Astrocyte (in vitro differentiated cells and primary cell): ENCODE data around the gene CKAP4. TPM values are rescaled to one million over a fixed set of nuclear protein-coding genes. Genes with fewer than 3 reads are reported as not detected.
A peak's percentile ranks its signal among the peaks of the same experiment; 100 is the strongest.

Experiments
- DNase-seq: peaks from one replicate; pipeline ENCODE4 v3.0.0-alpha.2; 2010; ENCODE audit warnings: low read depth
- FAIRE-seq: peaks from 2 replicates; lab custom pipeline; 2011; peaks lifted over from hg19 to GRCh38; lab: Jason Lieb, UNC
- H2AFZ ChIP-seq: 2 replicates; pipeline ENCODE4 v1.6.0; 2012; ENCODE audit warnings: low read depth, low read length, inconsistent platforms
- H3K27ac ChIP-seq: 2 replicates; pipeline ENCODE4 v1.5.1; 2011; ENCODE audit warnings: low read depth, low read length, inconsistent platforms
- H3K27me3 ChIP-seq: 2 replicates; pipeline ENCODE4 v1.6.0; 2011; ENCODE audit warnings: low read length, inconsistent platforms; ENCODE audit not compliant: insufficient read depth
- H3K36me3 ChIP-seq: 2 replicates; pipeline ENCODE4 v1.5.1; 2011; ENCODE audit warnings: low read length, inconsistent platforms; ENCODE audit not compliant: insufficient read depth
- H3K4me1 ChIP-seq: 2 replicates; pipeline ENCODE4 v1.5.1; 2011; ENCODE audit warnings: low read length, inconsistent platforms; ENCODE audit not compliant: insufficient read depth
- H3K4me2 ChIP-seq: 2 replicates; pipeline ENCODE4 v1.6.0; 2012; ENCODE audit warnings: low read length, inconsistent platforms
- H3K4me3 ChIP-seq: 2 replicates; pipeline ENCODE4 v1.5.1; 2011; ENCODE audit warnings: low read depth, mild to moderate bottlenecking, low read length, inconsistent platforms; ENCODE audit not compliant: insufficient read depth
- H3K79me2 ChIP-seq: 2 replicates; pipeline ENCODE4 v1.6.0; 2012; ENCODE audit warnings: mild to moderate bottlenecking, low read length, inconsistent platforms; ENCODE audit not compliant: insufficient read depth
- H3K9ac ChIP-seq: 2 replicates; pipeline ENCODE4 v1.6.0; 2012; ENCODE audit warnings: mild to moderate bottlenecking, low read length, inconsistent platforms
- H3K9me3 ChIP-seq: 2 replicates; pipeline ENCODE4 v1.5.1; 2012; ENCODE audit warnings: low read depth, mild to moderate bottlenecking, low read length, inconsistent platforms; ENCODE audit not compliant: insufficient read depth
- H4K20me1 ChIP-seq: 2 replicates; pipeline ENCODE4 v1.6.0; 2012; ENCODE audit warnings: low read length, inconsistent platforms; ENCODE audit not compliant: insufficient read depth
- H3K27ac Mint-ChIP-seq: one replicate; pipeline ENCODE4 v1.8.0; 2021; ENCODE audit warnings: mild to moderate bottlenecking, mixed read lengths; ENCODE audit not compliant: unreplicated experiment
- H3K27me3 Mint-ChIP-seq: one replicate; pipeline ENCODE4 v1.8.0; 2021; ENCODE audit warnings: low read depth, mixed read lengths; ENCODE audit not compliant: unreplicated experiment
- H3K36me3 Mint-ChIP-seq: one replicate; pipeline ENCODE4 v1.8.0; 2021; ENCODE audit warnings: low read depth, mixed read lengths; ENCODE audit not compliant: unreplicated experiment
- H3K4me1 Mint-ChIP-seq: one replicate; pipeline ENCODE4 v1.8.0; 2021; ENCODE audit warnings: low read depth, mixed read lengths; ENCODE audit not compliant: unreplicated experiment
- H3K4me3 Mint-ChIP-seq: one replicate; pipeline ENCODE4 v1.8.0; 2021; ENCODE audit warnings: mild to moderate bottlenecking, moderate library complexity, mixed read lengths; ENCODE audit not compliant: unreplicated experiment
- H3K9me3 Mint-ChIP-seq: one replicate; pipeline ENCODE4 v1.8.0; 2021; ENCODE audit warnings: mild to moderate bottlenecking, mixed read lengths; ENCODE audit not compliant: unreplicated experiment
- EZH2 ChIP-seq: IDR thresholded peaks from 2 replicates; pipeline ENCODE4 v1.6.1; 2012; ENCODE audit warnings: mild to moderate bottlenecking, low read length, inconsistent platforms; ENCODE audit not compliant: insufficient read depth
- total RNA-seq: library from RNA; stranded (reverse); gene quantifications from 2 replicates; pipeline ENCODE4 v1.2.1, GENCODE V29; 2021
- TF ChIP-seq, protein P1 (sequence below): IDR thresholded peaks from 2 replicates; pipeline ENCODE4 v1.5.1; 2011; ENCODE audit warnings: low read depth, mild to moderate bottlenecking, inconsistent platforms, low read length, moderate library complexity; ENCODE audit not compliant: insufficient read depth

The CKAP4 gene
- total RNA-seq, 1 donor from 2014 or later = 324 TPM

GRCh38 chr12:106238146-106238545 is 9.7 kb downstream of the CKAP4 start:
- H3K9ac ChIP-seq = no peak overlapping the region
- H3K27me3 ChIP-seq = no peaks in the 10 kb centered on the region
- no peaks in the 10 kb centered on the region for H3K27me3 Mint-ChIP-seq
- H3K4me1 Mint-ChIP-seq = peaks cover 7% of the 10 kb centered on the region
- no peak overlapping the region for H3K27ac ChIP-seq
- no peak overlapping the region for H3K4me3 Mint-ChIP-seq
- DNase-seq (no peak), FAIRE-seq (no peak)
- H3K36me3 Mint-ChIP-seq = peaks cover 33% of the 10 kb centered on the region
- no peak overlapping the region for H2AFZ ChIP-seq
- no peak overlapping the region for H3K4me2 ChIP-seq
- TF ChIP-seq, protein P1, sequence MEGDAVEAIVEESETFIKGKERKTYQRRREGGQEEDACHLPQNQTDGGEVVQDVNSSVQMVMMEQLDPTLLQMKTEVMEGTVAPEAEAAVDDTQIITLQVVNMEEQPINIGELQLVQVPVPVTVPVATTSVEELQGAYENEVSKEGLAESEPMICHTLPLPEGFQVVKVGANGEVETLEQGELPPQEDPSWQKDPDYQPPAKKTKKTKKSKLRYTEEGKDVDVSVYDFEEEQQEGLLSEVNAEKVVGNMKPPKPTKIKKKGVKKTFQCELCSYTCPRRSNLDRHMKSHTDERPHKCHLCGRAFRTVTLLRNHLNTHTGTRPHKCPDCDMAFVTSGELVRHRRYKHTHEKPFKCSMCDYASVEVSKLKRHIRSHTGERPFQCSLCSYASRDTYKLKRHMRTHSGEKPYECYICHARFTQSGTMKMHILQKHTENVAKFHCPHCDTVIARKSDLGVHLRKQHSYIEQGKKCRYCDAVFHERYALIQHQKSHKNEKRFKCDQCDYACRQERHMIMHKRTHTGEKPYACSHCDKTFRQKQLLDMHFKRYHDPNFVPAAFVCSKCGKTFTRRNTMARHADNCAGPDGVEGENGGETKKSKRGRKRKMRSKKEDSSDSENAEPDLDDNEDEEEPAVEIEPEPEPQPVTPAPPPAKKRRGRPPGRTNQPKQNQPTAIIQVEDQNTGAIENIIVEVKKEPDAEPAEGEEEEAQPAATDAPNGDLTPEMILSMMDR = no peak
- TF ChIP-seq EZH2 = no peak
- no peaks in the 10 kb centered on the region for H3K9me3 ChIP-seq
- peaks cover 33% of the 10 kb centered on the region for H3K36me3 ChIP-seq
- H4K20me1 ChIP-seq = peaks cover 74% of the 10 kb centered on the region
- no peak overlapping the region for H3K4me3 ChIP-seq
- H3K9me3 Mint-ChIP-seq = no peaks in the 10 kb centered on the region
- H3K4me1 ChIP-seq = peaks cover 11% of the 10 kb centered on the region
- peaks cover 49% of the 10 kb centered on the region for H3K79me2 ChIP-seq
- H3K27ac Mint-ChIP-seq = no peak overlapping the region

GRCh38 chr12:106235770-106236169 is 12.1 kb downstream of the CKAP4 start:
- Mint-ChIP-seq H3K27me3 (no peaks in the 10 kb centered on the region), H3K27ac (no peak overlapping the region), H3K9me3 (no peaks in the 10 kb centered on the region), H3K36me3 (peaks cover 33% of the 10 kb centered on the region), H3K4me3 (no peak overlapping the region), H3K4me1 (peaks cover 4% of the 10 kb centered on the region)
- H3K4me1 ChIP-seq = peaks cover 11% of the 10 kb centered on the region
- H3K27ac ChIP-seq = no peak overlapping the region
- TF ChIP-seq EZH2 = no peak
- TF ChIP-seq, protein P1 = no peak
- H3K9me3 ChIP-seq = no peaks in the 10 kb centered on the region
- no peak overlapping the region for H2AFZ ChIP-seq
- no peak for DNase-seq
- H3K27me3 ChIP-seq = no peaks in the 10 kb centered on the region
- H3K4me3 ChIP-seq = no peak overlapping the region
- no peak overlapping the region for H3K9ac ChIP-seq
- FAIRE-seq = no peak
- peaks cover 53% of the 10 kb centered on the region for H4K20me1 ChIP-seq
- peaks cover 23% of the 10 kb centered on the region for H3K36me3 ChIP-seq
- H3K79me2 ChIP-seq = peaks cover 27% of the 10 kb centered on the region
- H3K4me2 ChIP-seq = no peak overlapping the region

DNA sequence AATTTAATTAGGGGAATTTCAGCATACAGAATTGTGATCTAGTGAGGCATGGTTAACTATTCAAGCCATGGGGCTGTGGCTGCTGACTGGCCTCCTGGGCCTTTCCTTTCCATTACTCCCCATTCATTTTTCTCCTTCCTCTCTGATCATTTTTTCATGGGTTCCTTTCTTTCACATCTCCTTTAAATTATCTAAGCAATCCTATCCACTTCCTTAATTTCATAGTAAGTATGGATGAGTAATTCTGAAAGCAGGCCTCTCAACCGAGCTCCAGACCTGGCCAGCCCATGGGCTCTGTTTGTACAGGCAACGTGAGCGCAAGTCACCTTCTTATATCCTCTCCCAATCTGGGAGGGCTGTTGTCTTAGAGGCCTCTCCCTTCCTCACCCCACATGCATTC is 13.4 kb downstream of the CKAP4 start:
- H3K4me3 Mint-ChIP-seq = no peak overlapping the region
- H3K27me3 Mint-ChIP-seq = no peaks in the 10 kb centered on the region
- peaks cover 40% of the 10 kb centered on the region for H4K20me1 ChIP-seq
- peaks cover 11% of the 10 kb centered on the region for H3K4me1 ChIP-seq
- H3K27ac Mint-ChIP-seq = peak overlapping the region; percentile 66
- no peak overlapping the region for H2AFZ ChIP-seq
- DNase-seq (peak; percentile 69), FAIRE-seq (no peak)
- TF ChIP-seq EZH2 = no peak
- TF ChIP-seq, protein P1 = no peak
- H3K27me3 ChIP-seq = no peaks in the 10 kb centered on the region
- no peak overlapping the region for H3K9ac ChIP-seq
- H3K36me3 Mint-ChIP-seq = peaks cover 26% of the 10 kb centered on the region
- no peaks in the 10 kb centered on the region for H3K9me3 ChIP-seq
- H3K4me1 Mint-ChIP-seq = peaks cover 4% of the 10 kb centered on the region
- H3K36me3 ChIP-seq = peaks cover 15% of the 10 kb centered on the region
- peaks cover 14% of the 10 kb centered on the region for H3K79me2 ChIP-seq
- H3K9me3 Mint-ChIP-seq = no peaks in the 10 kb centered on the region
- H3K27ac ChIP-seq = no peak overlapping the region
- no peak overlapping the region for H3K4me3 ChIP-seq
- H3K4me2 ChIP-seq = peak overlapping the region; percentile 30
